Natural killer cell (primary cell): ENCODE data around the gene NES. TPM values are rescaled to one million over a fixed set of nuclear protein-coding genes. Genes with fewer than 3 reads are reported as not detected.

Source experiments
- ATAC-seq, 3 donors: fragments of 150-1000 bp in 2 of 3; fragments of 200-7000 bp in 1 of 3; cut with Tn5 transposase; 1 replicate in 1 of 3; 2 replicates in 2 of 3; pipeline ENCODE4 v1.10.0; 2021; ENCODE audit warnings: mild to moderate bottlenecking in 2 of 3, moderate library complexity in 2 of 3
- DNase-seq, 2 donors: peaks; one replicate each; pipeline versions ENCODE4 v3.0.0 to v3.0.0-alpha.2; 2013 to 2021; ENCODE audit warnings: mixed read lengths in 1 of 2
- H3K27ac ChIP-seq: one replicate; pipeline ENCODE4 v1.5.1; 2013; ENCODE audit warnings: mild to moderate bottlenecking, low read length
- H3K27me3 ChIP-seq: one replicate; pipeline ENCODE4 v1.6.1; 2013; ENCODE audit warnings: low read length; ENCODE audit not compliant: control insufficient read depth, insufficient read depth
- H3K36me3 ChIP-seq: one replicate; pipeline ENCODE4 v1.6.1; 2013; ENCODE audit warnings: low read length; ENCODE audit not compliant: control insufficient read depth, insufficient read depth
- H3K4me1 ChIP-seq: one replicate; pipeline ENCODE4 v1.6.1; 2013; ENCODE audit warnings: low read length; ENCODE audit not compliant: control insufficient read depth, insufficient read depth
- H3K4me3 ChIP-seq: one replicate; pipeline ENCODE4 v1.5.1; 2013; ENCODE audit warnings: low read length
- H3K9me3 ChIP-seq: one replicate; pipeline ENCODE4 v1.6.1; 2013; ENCODE audit warnings: low read length; ENCODE audit not compliant: control insufficient read depth, insufficient read depth
- H3K27ac Mint-ChIP-seq, 2 donors: one replicate each; pipeline ENCODE4 v1.8.0; 2022; ENCODE audit warnings: mild to moderate bottlenecking in 2 of 2, mixed read lengths in 2 of 2, moderate library complexity in 1 of 2
- H3K27me3 Mint-ChIP-seq, 2 donors: one replicate each; pipeline ENCODE4 v1.8.0; 2022; ENCODE audit warnings: low read depth in 2 of 2, mixed read lengths in 2 of 2
- H3K36me3 Mint-ChIP-seq: one replicate; pipeline ENCODE4 v1.8.0; 2022; ENCODE audit warnings: mixed read lengths
- H3K4me1 Mint-ChIP-seq, 2 donors: one replicate each; pipeline ENCODE4 v1.8.0; 2022; ENCODE audit warnings: mixed read lengths in 2 of 2
- H3K4me3 Mint-ChIP-seq: one replicate; pipeline ENCODE4 v1.8.0; 2022; ENCODE audit warnings: mild to moderate bottlenecking, moderate library complexity, mixed read lengths
- H3K9me3 Mint-ChIP-seq, 2 donors: one replicate each; pipeline ENCODE4 v1.8.0; 2022; ENCODE audit warnings: mixed read lengths in 2 of 2
- CTCF ChIP-seq: fragments of 200-600 bp; IDR thresholded peaks from one replicate; pipeline ENCODE4 v1.8.0; 2022; ENCODE audit warnings: antibody characterized with exemption
- WGBS: methylation state at CpG from one replicate; pipeline ENCODE4 v1.1.7; 2013; ENCODE audit warnings: missing lambda C conversion rate; ENCODE audit not compliant: insufficient coverage; 5-methylcytosine and 5-hydroxymethylcytosine counted together
- intact Hi-C: fragments of 100-400 bp; cut with micrococcal nuclease; formaldehyde crosslinking; loops from one replicate; pipeline ENCODE4 v1.14.2; 2022
- total RNA-seq, 4 donors: library from RNA; stranded (reverse); fragments of 120-200 nt in 1 of 4; gene quantifications; one replicate each; pipeline versions ENCODE4 v1.2.3 to v1.2.4, GENCODE V29; 2013 to 2022

Gene NES
- total RNA-seq, 3 donors from 2014 or later (not counting 1 experiment from before 2014, with no cell fraction given), result not detected

GRCh38 chr1:156681196-156681960, 4.2 kb upstream of the NES start:
- H3K36me3 Mint-ChIP-seq, result no peaks in the 10 kb centered on the region
- no peak for ATAC-seq

GRCh38 chr1:156680056-156680455, 2.8 kb upstream of the NES start:
- Histone ChIP-seq H3K9me3 (no peaks in the 10 kb centered on the region), H3K4me3 (no peak overlapping the region), H3K27ac (no peak overlapping the region), H3K36me3 (no peaks in the 10 kb centered on the region), H3K27me3 (peaks cover 44% of the 10 kb centered on the region), H3K4me1 (peaks cover 17% of the 10 kb centered on the region)
- 51% methylated on average over 2 of the region's 2 CpGs for WGBS
- Mint-ChIP-seq H3K4me1 (peaks cover 5 to 17% of the 10 kb centered on the region in 2 donors), H3K27me3 (peaks cover 39 to 40% of the 10 kb centered on the region in 2 donors), H3K27ac (no peak overlapping the region), H3K9me3 (no peaks in the 10 kb centered on the region), H3K36me3 (no peaks in the 10 kb centered on the region), H3K4me3 (no peak overlapping the region)
- no peak for ATAC-seq
- no peak for TF ChIP-seq CTCF
- no peak for DNase-seq
- intact Hi-C loops, result no loop called here

More at GRCh38 chr1:156681196-156681960, 4.2 kb upstream of the NES start:
- 80% methylated on average over 7 of the region's 8 CpGs for WGBS
- Histone ChIP-seq H3K36me3 (no peaks in the 10 kb centered on the region), H3K27ac (no peak overlapping the region), H3K4me1 (peaks cover 17% of the 10 kb centered on the region), H3K4me3 (no peak overlapping the region), H3K27me3 (peaks cover 34% of the 10 kb centered on the region), H3K9me3 (no peaks in the 10 kb centered on the region)
- peaks cover 39 to 40% of the 10 kb centered on the region in 2 donors for H3K27me3 Mint-ChIP-seq
- no peak overlapping the region for H3K27ac Mint-ChIP-seq
- H3K9me3 Mint-ChIP-seq, result no peaks in the 10 kb centered on the region
- H3K4me3 Mint-ChIP-seq, result no peak overlapping the region
- TF ChIP-seq CTCF, result no peak
- H3K4me1 Mint-ChIP-seq, result peaks cover 5 to 17% of the 10 kb centered on the region in 2 donors
- intact Hi-C loops, result no loop called here
- no peak for DNase-seq

- WGBS, result 6% methylated on average over 20 of the region's 22 CpGs
- Histone ChIP-seq H3K4me1 (peaks cover 13% of the 10 kb centered on the region), H3K4me3 (no peak overlapping the region), H3K27ac (no peak overlapping the region), H3K9me3 (no peaks in the 10 kb centered on the region), H3K36me3 (no peaks in the 10 kb centered on the region), H3K27me3 (peaks cover 40% of the 10 kb centered on the region)
- ATAC-seq, result peak; percentile 24 to 56 (median 44)
- H3K4me3 Mint-ChIP-seq, result no peak overlapping the region
- H3K36me3 Mint-ChIP-seq, result no peaks in the 10 kb centered on the region
- TF ChIP-seq CTCF, result peak; percentile 52
- H3K9me3 Mint-ChIP-seq, result no peaks in the 10 kb centered on the region
- peaks cover 47 to 49% of the 10 kb centered on the region in 2 donors for H3K27me3 Mint-ChIP-seq
- intact Hi-C loops, result loop anchor here (5.0 kb wide), 1 partner anchor 51 kb away; no protein-coding TSS in a partner anchor
- no peak overlapping the region for H3K27ac Mint-ChIP-seq
- peaks cover 5 to 17% of the 10 kb centered on the region in 2 donors for H3K4me1 Mint-ChIP-seq
- peak in 1 of 2 donors; percentile 65 for DNase-seq
These were observed 699 bp upstream of the NES start for GRCh38 chr1:156677616-156678596.
